ENCODE measurements around the gene CFAP119.

CFAP119 gene

DNA sequence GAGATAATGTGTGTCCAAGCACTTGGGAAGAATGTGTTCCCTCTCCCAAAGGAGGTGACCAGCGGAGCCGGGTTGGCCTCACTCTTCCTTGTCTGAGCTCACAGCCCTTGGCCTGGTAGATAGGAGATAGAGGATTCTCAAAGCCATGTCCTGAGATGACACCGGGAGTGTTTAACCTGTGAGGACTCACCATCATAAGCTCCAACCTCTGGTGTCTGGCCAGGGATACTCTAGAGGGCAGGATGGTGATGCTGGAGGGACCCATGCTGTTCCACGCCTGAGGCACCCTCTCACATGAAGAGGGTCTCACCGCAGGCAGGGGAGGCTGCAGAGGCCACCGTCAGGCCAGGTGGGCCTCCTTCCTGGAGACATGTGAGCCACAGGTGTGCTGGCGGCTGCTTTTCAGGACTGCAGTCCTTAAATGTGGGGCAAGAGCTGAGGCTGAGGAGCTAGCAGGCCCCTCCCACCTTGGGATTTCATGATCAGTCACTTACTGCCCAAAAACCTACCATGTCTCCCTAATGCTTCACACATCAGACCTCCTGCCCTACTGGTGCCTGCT, 31.7 kb upstream of the CFAP119 start:
- Histone ChIP-seq H3K4me1 (peaks cover 3% of the 10 kb centered on the region), H3K27ac (no peak overlapping the region), H4K20me1 (no peaks in the 10 kb centered on the region), H3K27me3 (no peaks in the 10 kb centered on the region), H3K4me3 (no peak overlapping the region), H3K36me3 (no peaks in the 10 kb centered on the region), H3K9me3 (no peaks in the 10 kb centered on the region), H3K9ac (no peak overlapping the region), H3K4me2 (no peak overlapping the region)
- no peak for TF ChIP-seq Cebpa-rat (IDR thresholded peaks at IDR 0.05)

GRCh38 chr16:30787613-30788378, 25.9 kb upstream of the CFAP119 start:
- TF ChIP-seq Cebpa-rat (IDR thresholded peaks at IDR 0.05): no peak
- Histone ChIP-seq H3K36me3 (peaks cover 26% of the 10 kb centered on the region), H3K4me2 (peak overlapping the region; percentile 99), H3K4me3 (peak overlapping the region; percentile 95), H3K4me1 (peaks cover 30% of the 10 kb centered on the region), H4K20me1 (peaks cover 27% of the 10 kb centered on the region), H3K9me3 (no peaks in the 10 kb centered on the region), H3K9ac (peak overlapping the region; percentile 96), H3K27me3 (no peaks in the 10 kb centered on the region), H3K27ac (peak overlapping the region; percentile 96)

DNA sequence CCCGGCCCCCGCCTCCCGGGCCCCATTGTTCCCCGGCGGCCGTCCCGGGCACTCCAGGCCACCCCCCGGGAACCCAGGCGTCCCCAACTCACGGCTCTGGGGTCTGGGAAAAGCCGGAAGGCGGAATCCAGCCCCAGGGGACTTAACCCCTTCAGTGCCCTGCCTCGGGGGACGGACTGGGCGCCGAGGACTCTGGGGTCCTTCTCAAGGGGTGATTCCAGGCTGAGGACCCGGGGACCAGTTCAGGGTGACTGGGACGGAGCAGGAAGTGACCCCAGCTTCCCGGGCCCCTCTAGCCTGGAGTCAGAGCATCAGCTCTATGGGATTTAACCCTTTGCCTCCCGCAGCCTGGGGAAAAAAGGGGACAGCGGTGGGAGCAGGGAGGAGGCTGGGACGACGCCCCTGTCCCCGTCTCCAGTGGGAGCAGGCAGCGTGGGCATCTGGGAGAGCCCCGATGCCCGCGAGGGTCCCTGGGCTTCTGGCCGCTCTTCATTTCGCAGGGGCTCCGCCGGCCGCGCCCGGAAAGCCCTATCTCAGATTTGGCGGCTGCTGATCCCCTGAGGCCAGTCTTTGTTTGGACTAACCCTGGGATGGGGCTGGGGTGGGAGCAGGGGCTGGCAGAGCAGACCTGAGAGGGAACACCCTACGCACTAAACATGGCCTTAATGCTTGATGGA, 25.2 kb upstream of the CFAP119 start, which contains the start of gene ZNF629:
ZNF629 (minus strand) TSS at position 270 of the 677 bp plus-strand sequence. CDS start 2,723 bp downstream, outside the sequence.
- Histone ChIP-seq H3K27me3 (no peaks in the 10 kb centered on the region), H4K20me1 (peaks cover 33% of the 10 kb centered on the region), H3K4me2 (peak within 1 kb of the TSS; percentile 99), H3K9ac (peak within 1 kb of the TSS; percentile 96), H3K9me3 (no peaks in the 10 kb centered on the region), H3K27ac (peak within 1 kb of the TSS; percentile 96), H3K36me3 (peaks cover 33% of the 10 kb centered on the region), H3K4me3 (peak within 1 kb of the TSS; percentile 95), H3K4me1 (peaks cover 30% of the 10 kb centered on the region)
- no peak for TF ChIP-seq Cebpa-rat (IDR thresholded peaks at IDR 0.05)

- no peak for TF ChIP-seq Cebpa-rat (IDR thresholded peaks at IDR 0.05)
- H3K9me3 ChIP-seq: no peaks in the 10 kb centered on the region
- H3K4me2 ChIP-seq: peak overlapping the region; percentile 99
- H3K36me3 ChIP-seq: peaks cover 40% of the 10 kb centered on the region
- peak overlapping the region; percentile 96 for H3K9ac ChIP-seq
- H3K27ac ChIP-seq: peak overlapping the region; percentile 96
- H3K4me3 ChIP-seq: peak overlapping the region; percentile 95
- peaks cover 30% of the 10 kb centered on the region for H3K4me1 ChIP-seq
- H4K20me1 ChIP-seq: peaks cover 40% of the 10 kb centered on the region
- no peaks in the 10 kb centered on the region for H3K27me3 ChIP-seq
Measured at GRCh38 chr16:30786115-30786935, 24.5 kb upstream of the CFAP119 start.

DNA sequence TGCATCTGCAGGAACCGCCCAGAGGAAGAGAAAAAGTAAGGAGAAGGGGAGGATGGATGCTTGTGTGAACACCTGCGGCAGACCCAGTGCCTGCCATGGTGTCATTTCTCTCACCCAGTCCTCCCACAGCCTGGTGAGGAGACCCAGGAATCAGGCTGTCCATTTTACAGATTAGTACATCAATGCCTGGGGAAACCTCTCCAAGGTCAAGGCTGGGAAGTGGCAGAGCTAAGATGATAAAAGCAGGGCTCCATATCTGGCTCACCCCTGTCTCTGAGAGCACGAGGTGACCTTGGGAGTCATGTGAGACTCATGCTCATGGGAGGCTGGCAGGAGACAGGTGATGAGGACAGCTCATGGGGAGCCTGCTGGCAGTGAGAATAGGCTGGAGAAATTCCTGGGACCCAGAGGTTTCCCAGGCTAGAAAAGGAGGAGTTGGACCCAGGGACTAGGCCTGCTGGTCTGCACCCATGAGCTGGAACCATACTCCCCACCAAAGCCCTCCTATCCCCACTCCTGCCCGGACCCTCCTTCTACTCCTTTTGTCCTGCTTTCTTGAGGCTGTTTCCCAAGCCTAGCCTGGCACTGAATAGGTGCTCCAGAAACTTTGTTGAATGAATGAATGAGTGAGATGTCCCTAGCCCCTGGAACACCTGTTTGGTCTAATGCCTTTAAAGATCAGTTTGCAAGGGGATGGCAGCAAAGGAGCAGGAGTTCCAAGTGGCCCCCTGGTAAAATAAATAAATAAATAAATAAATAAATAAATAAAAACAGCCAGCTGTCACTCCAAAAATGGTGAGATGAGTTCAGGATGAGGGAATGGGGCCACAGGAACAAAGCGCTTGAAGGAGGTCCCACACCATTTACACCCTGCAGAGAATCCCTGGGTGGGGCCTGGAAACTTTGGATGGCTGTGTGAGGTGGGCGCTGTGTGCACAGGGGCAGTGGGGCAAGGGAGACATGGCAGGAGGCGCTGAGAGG, 23.6 kb upstream of the CFAP119 start:
- Histone ChIP-seq H3K4me1 (peaks cover 30% of the 10 kb centered on the region), H3K4me3 (peak overlapping the region; percentile 95), H3K27me3 (no peaks in the 10 kb centered on the region), H3K4me2 (peak overlapping the region; percentile 99), H3K36me3 (peaks cover 48% of the 10 kb centered on the region), H3K9ac (peak overlapping the region; percentile 96), H3K9me3 (no peaks in the 10 kb centered on the region), H3K27ac (peak overlapping the region; percentile 96; the same call in 1 of the 2 replicates), H4K20me1 (peaks cover 47% of the 10 kb centered on the region)
- TF ChIP-seq Cebpa-rat (IDR thresholded peaks at IDR 0.05): no peak

DNA sequence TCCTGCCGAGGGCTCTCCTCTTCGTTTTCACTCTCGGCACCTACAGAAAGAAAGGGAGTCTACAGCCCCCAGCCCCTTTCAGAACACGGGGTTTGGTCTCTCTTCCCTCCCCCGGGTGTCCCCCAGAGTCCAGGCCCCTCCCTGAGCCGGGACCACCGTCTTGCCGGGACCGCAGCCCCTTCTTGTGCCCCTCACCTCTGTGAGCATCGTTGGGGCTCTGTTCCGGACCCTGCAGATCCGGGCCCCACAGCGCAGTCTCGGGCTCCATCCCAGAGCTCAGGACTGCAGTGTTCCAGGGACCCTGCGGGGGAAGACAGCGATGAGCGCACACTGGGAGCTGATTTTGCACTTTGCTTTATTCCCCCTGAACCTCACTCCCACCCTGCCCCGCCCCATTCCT, 22.4 kb upstream of the CFAP119 start:
- Histone ChIP-seq H3K27me3 (no peaks in the 10 kb centered on the region), H3K36me3 (peaks cover 60% of the 10 kb centered on the region), H3K9me3 (no peaks in the 10 kb centered on the region), H3K4me3 (no peak overlapping the region), H3K4me1 (peaks cover 30% of the 10 kb centered on the region), H3K9ac (no peak overlapping the region), H4K20me1 (peaks cover 58% of the 10 kb centered on the region), H3K4me2 (no peak overlapping the region), H3K27ac (no peak overlapping the region)
- no peak for TF ChIP-seq Cebpa-rat (IDR thresholded peaks at IDR 0.05)

DNA sequence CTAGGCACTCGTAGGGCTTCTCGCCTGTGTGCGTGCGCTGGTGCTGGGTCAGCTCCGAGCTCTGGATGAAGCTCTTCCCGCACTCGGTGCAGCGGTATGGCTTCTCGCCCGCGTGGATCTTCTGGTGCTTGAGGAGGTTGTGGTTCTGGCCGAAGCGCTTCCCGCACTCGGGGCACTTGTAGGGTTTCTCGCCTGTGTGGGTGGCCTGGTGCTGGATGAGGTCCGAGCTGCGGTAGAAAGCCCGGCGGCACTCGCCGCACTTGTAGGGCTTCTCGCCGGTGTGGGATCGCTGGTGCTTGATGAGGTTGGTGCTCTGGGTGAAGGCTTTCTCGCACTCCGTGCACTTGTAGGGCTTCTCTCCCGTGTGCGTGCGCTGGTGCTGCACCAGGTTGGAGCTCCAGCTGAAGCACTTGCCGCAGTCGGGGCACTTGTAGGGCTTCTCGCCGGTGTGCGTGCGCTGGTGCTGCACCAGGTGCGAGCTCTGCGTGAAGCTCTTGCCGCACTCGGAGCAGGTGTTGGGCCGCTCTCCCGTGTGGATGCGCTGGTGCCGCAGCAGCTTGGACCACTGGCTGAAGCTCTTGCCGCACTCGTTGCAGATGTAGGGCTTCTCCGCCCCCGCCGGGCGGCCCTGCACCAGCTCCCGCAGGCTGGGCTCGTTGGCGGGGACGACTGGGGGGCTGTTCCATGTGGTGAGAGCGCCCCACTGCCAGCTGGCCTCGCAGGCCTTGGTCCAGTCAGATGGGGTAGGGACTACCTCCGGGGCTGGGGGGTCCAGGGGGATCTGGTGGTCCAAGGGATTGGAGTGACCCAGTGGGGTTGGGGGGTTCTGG, 21.6 kb upstream of the CFAP119 start:
- Histone ChIP-seq H3K4me1 (peaks cover 27% of the 10 kb centered on the region), H3K9ac (no peak overlapping the region), H4K20me1 (peaks cover 66% of the 10 kb centered on the region), H3K4me2 (no peak overlapping the region), H3K4me3 (no peak overlapping the region), H3K27ac (no peak overlapping the region), H3K36me3 (peaks cover 67% of the 10 kb centered on the region), H3K9me3 (no peaks in the 10 kb centered on the region), H3K27me3 (no peaks in the 10 kb centered on the region)
- no peak for TF ChIP-seq Cebpa-rat (IDR thresholded peaks at IDR 0.05)

All from BLaER1 (cell line).